Loucy (cell line): ENCODE results near the gene PSMA8.

ENCODE experiments used
- H2AFZ ChIP-seq: fragments of 200-600 bp; sonication (generic); 2 replicates; pipeline ENCODE4 v1.6.0; 2016; ENCODE audit warnings: antibody characterized with exemption, mild to moderate bottlenecking, low read length, moderate library complexity
- H3F3A ChIP-seq: fragments of 200-600 bp; 2 replicates; pipeline ENCODE4 v1.6.0; 2016; ENCODE audit warnings: antibody characterized with exemption, low read depth, mild to moderate bottlenecking
- H3K27me3 ChIP-seq: fragments of 200-600 bp; sonication (generic); 2 replicates; pipeline ENCODE4 v1.6.1; 2014; ENCODE audit warnings: low read length, mild to moderate bottlenecking; ENCODE audit not compliant: insufficient read depth, poor library complexity, severe bottlenecking
- H3K36me3 ChIP-seq: fragments of 200-600 bp; sonication (generic); 2 replicates; pipeline ENCODE4 v1.6.1; 2016; ENCODE audit warnings: low read length; ENCODE audit not compliant: insufficient read depth
- H3K4me1 ChIP-seq: fragments of 200-600 bp; sonication (generic); 2 replicates; pipeline ENCODE4 v1.5.1; 2014; ENCODE audit warnings: low read length, mild to moderate bottlenecking; ENCODE audit not compliant: insufficient read depth, poor library complexity, severe bottlenecking
- H3K4me2 ChIP-seq: fragments of 200-600 bp; sonication (generic); 2 replicates; pipeline ENCODE4 v1.6.0; 2014; ENCODE audit warnings: antibody characterized with exemption, low read length, low read depth, mild to moderate bottlenecking; ENCODE audit not compliant: poor library complexity, severe bottlenecking
- H3K4me3 ChIP-seq: fragments of 200-600 bp; sonication (generic); 2 replicates; pipeline ENCODE4 v1.5.1; 2014; ENCODE audit warnings: low read length, mild to moderate bottlenecking, mixed read lengths; ENCODE audit not compliant: poor library complexity, severe bottlenecking
- H3K79me2 ChIP-seq: fragments of 200-600 bp; sonication (generic); 2 replicates; pipeline ENCODE4 v1.6.1; 2014; ENCODE audit warnings: low read length; ENCODE audit not compliant: insufficient read depth
- H3K9ac ChIP-seq: fragments of 200-600 bp; sonication (generic); 2 replicates; pipeline ENCODE4 v1.6.0; 2014; ENCODE audit warnings: mild to moderate bottlenecking, low read depth, low read length, moderate library complexity; ENCODE audit not compliant: poor library complexity, severe bottlenecking
- H3K9me2 ChIP-seq: fragments of 200-600 bp; sonication (generic); replicated peaks from 2 replicates; pipeline ENCODE4 v1.6.1; 2016; ENCODE audit warnings: low read depth, low read length, mixed read lengths
- H3K9me3 ChIP-seq: fragments of 200-600 bp; sonication (generic); 2 replicates; pipeline ENCODE4 v1.6.1; 2014; ENCODE audit warnings: mild to moderate bottlenecking, antibody characterized with exemption, low read length, low read depth; ENCODE audit not compliant: insufficient read depth
- H4K20me1 ChIP-seq: fragments of 200-600 bp; sonication (generic); 2 replicates; pipeline ENCODE4 v1.6.0; 2014; ENCODE audit warnings: antibody characterized with exemption, low read length, mild to moderate bottlenecking; ENCODE audit not compliant: insufficient read depth, poor library complexity, severe bottlenecking
- EZH2phosphoT487 ChIP-seq: fragments of 200-600 bp; IDR thresholded peaks from 2 replicates; pipeline ENCODE4 v1.6.1; 2018; ENCODE audit warnings: antibody characterized with exemption, mild to moderate bottlenecking, moderate library complexity, borderline replicate concordance
- TF ChIP-seq, protein P1 (sequence below): fragments of 200-600 bp; sonication (generic); conservative IDR thresholded peaks from 2 replicates; pipeline ENCODE4 v1.5.1; 2014; ENCODE audit warnings: mild to moderate bottlenecking, antibody characterized with exemption, low read length

The PSMA8 gene

DNA sequence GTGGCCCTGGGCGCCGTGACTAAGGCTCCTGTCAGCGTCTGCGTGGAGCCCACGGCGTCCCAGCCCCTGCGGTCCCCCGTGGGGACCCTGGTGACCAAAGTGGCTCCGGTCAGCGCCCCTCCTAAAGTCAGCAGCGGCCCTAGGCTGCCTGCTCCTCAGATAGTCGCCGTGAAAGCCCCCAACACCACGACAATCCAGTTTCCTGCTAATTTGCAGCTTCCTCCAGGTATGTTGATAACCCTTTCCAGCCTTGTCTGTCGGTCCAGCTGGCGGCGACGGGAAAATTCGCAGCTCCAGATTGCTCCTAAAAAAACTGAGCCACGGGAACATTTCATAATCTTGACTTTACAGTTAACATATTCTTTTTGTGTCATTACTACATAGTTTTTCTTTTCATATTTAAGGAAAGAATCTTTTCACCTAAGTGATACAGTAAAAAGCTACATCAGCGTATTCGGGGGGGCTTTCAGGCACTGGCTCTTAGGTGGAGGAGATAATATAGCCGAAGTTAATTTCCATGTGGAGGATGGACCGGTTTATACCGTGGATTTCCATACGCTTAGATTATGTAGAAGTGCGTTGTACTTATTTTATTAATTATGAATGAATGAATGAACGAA, 93.5 kb downstream of the PSMA8 start:
- Histone ChIP-seq H3K79me2 (peaks cover 53% of the 10 kb centered on the region), H3K27me3 (no peaks in the 10 kb centered on the region), H2AFZ (peak overlapping the region; percentile 89; the same call in 1 of the 2 replicates), H3K9me2 (no peaks in the 10 kb centered on the region), H3F3A (no peaks in the 10 kb centered on the region), H3K4me1 (peaks cover 36% of the 10 kb centered on the region), H3K4me3 (peak overlapping the region; percentile 78), H4K20me1 (peaks cover 25% of the 10 kb centered on the region), H3K9me3 (0 out of 2 replicates have a peak, but pooled peaks cover 5% of the 10 kb centered on the region), H3K9ac (peak overlapping the region; percentile 81), H3K36me3 (no peaks in the 10 kb centered on the region), H3K4me2 (peak overlapping the region; percentile 83)
- TF ChIP-seq EZH2phosphoT487 = no peak
- TF ChIP-seq, protein P1, sequence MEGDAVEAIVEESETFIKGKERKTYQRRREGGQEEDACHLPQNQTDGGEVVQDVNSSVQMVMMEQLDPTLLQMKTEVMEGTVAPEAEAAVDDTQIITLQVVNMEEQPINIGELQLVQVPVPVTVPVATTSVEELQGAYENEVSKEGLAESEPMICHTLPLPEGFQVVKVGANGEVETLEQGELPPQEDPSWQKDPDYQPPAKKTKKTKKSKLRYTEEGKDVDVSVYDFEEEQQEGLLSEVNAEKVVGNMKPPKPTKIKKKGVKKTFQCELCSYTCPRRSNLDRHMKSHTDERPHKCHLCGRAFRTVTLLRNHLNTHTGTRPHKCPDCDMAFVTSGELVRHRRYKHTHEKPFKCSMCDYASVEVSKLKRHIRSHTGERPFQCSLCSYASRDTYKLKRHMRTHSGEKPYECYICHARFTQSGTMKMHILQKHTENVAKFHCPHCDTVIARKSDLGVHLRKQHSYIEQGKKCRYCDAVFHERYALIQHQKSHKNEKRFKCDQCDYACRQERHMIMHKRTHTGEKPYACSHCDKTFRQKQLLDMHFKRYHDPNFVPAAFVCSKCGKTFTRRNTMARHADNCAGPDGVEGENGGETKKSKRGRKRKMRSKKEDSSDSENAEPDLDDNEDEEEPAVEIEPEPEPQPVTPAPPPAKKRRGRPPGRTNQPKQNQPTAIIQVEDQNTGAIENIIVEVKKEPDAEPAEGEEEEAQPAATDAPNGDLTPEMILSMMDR = no peak

DNA sequence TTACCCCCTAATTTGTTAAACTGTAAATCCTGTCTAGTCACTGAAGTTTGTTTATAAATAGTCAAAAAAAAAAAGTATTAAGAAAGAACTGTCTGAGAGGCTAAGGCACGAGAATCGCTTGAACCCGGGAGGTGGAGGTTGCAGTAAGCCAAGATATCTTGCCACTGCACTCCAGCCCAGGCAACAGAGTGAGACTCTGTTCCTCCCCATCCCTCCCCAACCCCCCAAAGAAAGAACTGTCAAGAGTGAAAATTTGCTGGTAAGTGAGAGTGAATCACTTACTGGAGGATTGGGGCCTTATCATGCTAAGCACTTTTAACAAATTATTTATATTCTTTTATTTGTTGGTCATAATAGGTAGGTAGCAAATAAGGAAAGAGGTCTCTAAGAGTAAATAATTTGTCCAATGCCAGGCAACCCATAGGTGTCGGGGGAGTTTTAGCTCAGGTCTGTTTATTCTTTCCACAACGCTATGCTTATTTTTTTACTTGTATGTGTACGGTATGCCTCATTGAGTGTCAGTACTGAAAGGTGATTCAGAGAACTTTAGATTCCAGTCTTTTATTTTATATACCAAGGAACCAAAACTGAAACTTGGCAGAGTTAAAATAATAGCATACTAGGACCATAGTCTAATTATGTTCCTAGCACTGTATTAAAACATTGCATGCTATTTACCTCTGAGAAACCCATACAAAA, 95.0 kb downstream of the PSMA8 start:
- H3F3A ChIP-seq = no peaks in the 10 kb centered on the region
- peak overlapping the region; percentile 83 for H3K4me2 ChIP-seq
- TF ChIP-seq EZH2phosphoT487 = no peak
- TF ChIP-seq, protein P1 = no peak
- peaks cover 28% of the 10 kb centered on the region for H4K20me1 ChIP-seq
- H3K9ac ChIP-seq = peak overlapping the region; percentile 81
- H3K9me3 ChIP-seq = 0 out of 2 replicates have a peak, but pooled peaks cover 6% of the 10 kb centered on the region
- peaks cover 67% of the 10 kb centered on the region for H3K79me2 ChIP-seq
- no peaks in the 10 kb centered on the region for H3K9me2 ChIP-seq
- peak overlapping the region; percentile 78 for H3K4me3 ChIP-seq
- no peaks in the 10 kb centered on the region for H3K27me3 ChIP-seq
- H3K4me1 ChIP-seq = peaks cover 46% of the 10 kb centered on the region
- no peak overlapping the region for H2AFZ ChIP-seq
- no peaks in the 10 kb centered on the region for H3K36me3 ChIP-seq

DNA sequence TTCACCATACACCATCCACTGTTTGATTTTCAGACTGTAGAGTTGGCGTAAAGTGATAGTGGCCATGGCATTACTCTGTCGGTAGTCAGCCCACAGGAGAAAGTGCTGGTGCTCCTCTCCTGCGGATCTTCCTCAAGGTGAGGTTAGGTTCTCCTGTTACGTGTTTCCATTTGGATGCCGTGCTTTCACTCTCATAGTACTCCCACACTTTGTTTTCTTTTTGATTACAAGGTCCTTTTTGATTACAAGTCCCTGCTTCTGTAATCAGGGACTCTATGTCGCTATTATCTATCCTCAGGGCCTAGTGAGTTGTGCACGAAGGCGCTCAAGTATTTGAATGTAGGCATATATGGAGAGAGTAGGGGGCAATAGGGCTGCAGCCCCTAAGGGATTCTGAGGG, 96.8 kb downstream of the PSMA8 start:
- H3F3A ChIP-seq = no peaks in the 10 kb centered on the region
- peaks cover 81% of the 10 kb centered on the region for H3K79me2 ChIP-seq
- no peak overlapping the region for H2AFZ ChIP-seq
- 0 out of 2 replicates have a peak, but pooled peaks cover 6% of the 10 kb centered on the region for H3K9me3 ChIP-seq
- H3K4me3 ChIP-seq = peak overlapping the region; percentile 51
- H3K4me1 ChIP-seq = peaks cover 50% of the 10 kb centered on the region
- no peaks in the 10 kb centered on the region for H3K27me3 ChIP-seq
- no peaks in the 10 kb centered on the region for H3K9me2 ChIP-seq
- peaks cover 28% of the 10 kb centered on the region for H4K20me1 ChIP-seq
- TF ChIP-seq EZH2phosphoT487 = no peak
- TF ChIP-seq, protein P1 = no peak
- H3K4me2 ChIP-seq = peak overlapping the region; percentile 83
- H3K36me3 ChIP-seq = no peaks in the 10 kb centered on the region
- peak overlapping the region; percentile 46 for H3K9ac ChIP-seq
